Naive thymus-derived CD4-positive, alpha-beta T cell (primary cell): ENCODE results near the gene BAMBI. TPM values are rescaled to one million over a fixed set of nuclear protein-coding genes. Genes with fewer than 3 reads are reported as not detected.
"Not testable (repeated sequence)": the region's sequence is repeated elsewhere in the genome, so short reads cannot be mapped to it uniquely, and the experiment has no call there.

ENCODE experiments used
- ATAC-seq: fragments of 150-1000 bp; cut with Tn5 transposase; 2 replicates; pipeline ENCODE4 v1.10.0; 2021; ENCODE audit warnings: mild to moderate bottlenecking, moderate library complexity
- CTCF ChIA-PET: fragments of 350-600 bp; sonication (Branson Sonifier 250); formaldehyde crosslinking; loops from one replicate; lab custom pipeline; 2021; ENCODE audit warnings: antibody characterized with exemption; lab: Charles Lee
- POLR2A ChIA-PET: fragments of 350-600 bp; sonication (Branson Sonifier 250); formaldehyde crosslinking; loops from one replicate; lab custom pipeline; 2021; ENCODE audit warnings: antibody characterized with exemption, inconsistent platforms; lab: Charles Lee
- DNase-seq, 9 donors: peaks; one replicate each; pipeline versions ENCODE4 v3.0.0 to v3.0.0-alpha.2; 2020 to 2022; ENCODE audit warnings: mixed read lengths in 1 of 9
- H3K27ac ChIP-seq: one replicate; pipeline ENCODE4 v1.7.0; 2013; ENCODE audit warnings: mild to moderate bottlenecking, low read depth, low read length, moderate library complexity
- H3K27me3 ChIP-seq, 2 donors: one replicate each; pipeline ENCODE4 v1.7.0; 2013; ENCODE audit warnings: low read length in 2 of 2, mild to moderate bottlenecking in 2 of 2, moderate library complexity in 2 of 2; ENCODE audit not compliant: control insufficient read depth in 2 of 2, insufficient read depth in 2 of 2
- H3K36me3 ChIP-seq, 3 experiments: 1 replicate in 2 of 3; 2 replicates in 1 of 3; pipeline ENCODE4 v1.7.0; 2013; ENCODE audit warnings: low read length in 3 of 3, mild to moderate bottlenecking in 3 of 3, moderate library complexity in 1 of 3; ENCODE audit not compliant: insufficient read depth in 3 of 3, control insufficient read depth in 2 of 3
- H3K4me1 ChIP-seq, 2 donors: one replicate each; pipeline ENCODE4 v1.7.0; 2013; ENCODE audit warnings: low read length in 2 of 2, mild to moderate bottlenecking in 2 of 2, moderate library complexity in 1 of 2; ENCODE audit not compliant: control insufficient read depth in 2 of 2, insufficient read depth in 2 of 2
- H3K4me3 ChIP-seq: 2 replicates; pipeline ENCODE4 v1.7.0; 2013; ENCODE audit warnings: mild to moderate bottlenecking, low read length
- H3K9me3 ChIP-seq, 3 experiments: 1 replicate in 2 of 3; 2 replicates in 1 of 3; pipeline ENCODE4 v1.7.0; 2013; ENCODE audit warnings: low read length in 3 of 3; ENCODE audit not compliant: control insufficient read depth in 2 of 3
- H3K27ac Mint-ChIP-seq, 9 donors: one replicate each; pipeline ENCODE4 v1.8.0; 2020 to 2022; ENCODE audit warnings: mixed read lengths in 9 of 9, mild to moderate bottlenecking in 8 of 9, moderate library complexity in 5 of 9, inconsistent platforms in 2 of 9
- H3K27me3 Mint-ChIP-seq, 5 donors: one replicate each; pipeline ENCODE4 v1.8.0; 2021 to 2022; ENCODE audit warnings: mixed read lengths in 5 of 5, mild to moderate bottlenecking in 1 of 5
- H3K36me3 Mint-ChIP-seq, 5 donors: one replicate each; pipeline ENCODE4 v1.8.0; 2020 to 2022; ENCODE audit warnings: mixed read lengths in 5 of 5, mild to moderate bottlenecking in 3 of 5, inconsistent platforms in 1 of 5
- H3K4me1 Mint-ChIP-seq, 7 donors: one replicate each; pipeline ENCODE4 v1.8.0; 2020 to 2022; ENCODE audit warnings: mixed read lengths in 7 of 7, mild to moderate bottlenecking in 3 of 7, inconsistent platforms in 1 of 7
- H3K4me3 Mint-ChIP-seq, 10 donors: one replicate each; pipeline ENCODE4 v1.8.0; 2020 to 2022; ENCODE audit warnings: mild to moderate bottlenecking in 10 of 10, mixed read lengths in 10 of 10, moderate library complexity in 6 of 10, inconsistent platforms in 2 of 10
- H3K9me3 Mint-ChIP-seq, 11 donors: one replicate each; pipeline ENCODE4 v1.8.0; 2020 to 2022; ENCODE audit warnings: mixed read lengths in 11 of 11, mild to moderate bottlenecking in 4 of 11, inconsistent platforms in 1 of 11, moderate library complexity in 1 of 11
- intact Hi-C, 2 donors: fragments of 100-400 bp; cut with micrococcal nuclease; formaldehyde crosslinking; loops; one replicate each; pipeline ENCODE4 v1.15.1; 2023
- polyA plus RNA-seq, 2 donors: library from polyadenylated mRNA; unstranded; fragments of 300-500 nt; fragmentation: Illumina TruSeq; gene quantifications; one replicate each; pipeline ENCODE4 v1.2.3, GENCODE V29; 2021
- total RNA-seq, 6 experiments: library from RNA in 5 of 6; stranded (reverse) in 5 of 6; gene quantifications; 1 replicate in 5 of 6; 2 replicates in 1 of 6; pipeline ENCODE4 v1.2.3 and lab custom pipeline; 2021 to 2026

Gene BAMBI
- total and polyA plus RNA-seq, 7 experiments from 2014 or later = 0.12 to 1.6 (median 0.80) TPM; not detected in 3

- Histone ChIP-seq H3K27me3 (no peaks in the 10 kb centered on the region), H3K27ac (no peak overlapping the region), H3K36me3 (no peaks in the 10 kb centered on the region), H3K4me1 (no peaks in the 10 kb centered on the region), H3K4me3 (no peak overlapping the region), H3K9me3 (peaks cover 0 to 3% (median 0%) of the 10 kb centered on the region in 3 experiments)
- Mint-ChIP-seq H3K4me3 (no peak overlapping the region), H3K27me3 (peaks cover 0 to 26% (median 11%) of the 10 kb centered on the region in 5 donors), H3K36me3 (peaks cover 0 to 8% (median 0%) of the 10 kb centered on the region in 5 donors), H3K27ac (no peak overlapping the region), H3K9me3 (peaks cover 0 to 35% (median 8%) of the 10 kb centered on the region in 11 donors), H3K4me1 (no peaks in the 10 kb centered on the region)
- POLR2A ChIA-PET = no interaction called here
- ATAC-seq (no peak), DNase-seq (no peak)
- intact Hi-C loops = no loop called here
- CTCF ChIA-PET = no interaction called here
Measured at GRCh38 chr10:28637346-28637745, 40.0 kb upstream of the BAMBI start.

GRCh38 chr10:28638392-28638791 lies 38.9 kb upstream of the BAMBI start:
- H3K4me1 ChIP-seq = no peaks in the 10 kb centered on the region
- Mint-ChIP-seq H3K4me1 (no peaks in the 10 kb centered on the region), H3K27ac (no peak overlapping the region), H3K9me3 (peaks cover 0 to 35% (median 8%) of the 10 kb centered on the region in 11 donors), H3K4me3 (no peak overlapping the region), H3K27me3 (peaks cover 0 to 20% (median 14%) of the 10 kb centered on the region in 5 donors), H3K36me3 (peaks cover 0 to 8% (median 0%) of the 10 kb centered on the region in 5 donors)
- ATAC-seq (no peak), DNase-seq (no peak)
- no peaks in the 10 kb centered on the region for H3K27me3 ChIP-seq
- no peak overlapping the region for H3K4me3 ChIP-seq
- H3K36me3 ChIP-seq = no peaks in the 10 kb centered on the region
- no peak overlapping the region for H3K27ac ChIP-seq
- intact Hi-C loops = no loop called here
- ChIA-PET POLR2A (no interaction called here), CTCF (interaction anchor here (0.6 kb wide), 1 partner anchor 872 kb away, joined by 3 read pairs; no protein-coding TSS in a partner anchor)
- H3K9me3 ChIP-seq = peaks cover 0 to 3% (median 0%) of the 10 kb centered on the region in 3 experiments

- Mint-ChIP-seq H3K27ac (no peak overlapping the region), H3K36me3 (peaks cover 0 to 8% (median under 1%) of the 10 kb centered on the region in 5 donors), H3K9me3 (peaks cover 0 to 32% (median 8%) of the 10 kb centered on the region in 11 donors), H3K4me3 (no peak overlapping the region), H3K27me3 (peaks cover 0 to 11% (median 2%) of the 10 kb centered on the region in 5 donors), H3K4me1 (no peaks in the 10 kb centered on the region)
- intact Hi-C loops = no loop called here
- POLR2A ChIA-PET = no interaction called here
- Histone ChIP-seq H3K9me3 (peaks cover 0 to 3% (median 0%) of the 10 kb centered on the region in 3 experiments), H3K36me3 (no peaks in the 10 kb centered on the region), H3K4me1 (no peaks in the 10 kb centered on the region), H3K27ac (no peak overlapping the region), H3K27me3 (no peaks in the 10 kb centered on the region), H3K4me3 (no peak overlapping the region)
- no peak for ATAC-seq
- DNase-seq = no peak
- CTCF ChIA-PET = interaction anchor here (1.6 kb wide), 1 partner anchor 23 kb away, joined by 3 read pairs; no protein-coding TSS in a partner anchor
Measured at GRCh38 chr10:28640551-28640950, 36.8 kb upstream of the BAMBI start.

- Histone ChIP-seq H3K4me1 (no peaks in the 10 kb centered on the region), H3K27ac (no peak overlapping the region), H3K36me3 (no peaks in the 10 kb centered on the region), H3K27me3 (no peaks in the 10 kb centered on the region), H3K9me3 (no peaks in the 10 kb centered on the region), H3K4me3 (no peak overlapping the region)
- Mint-ChIP-seq H3K9me3 (peaks cover 0 to 8% (median 0%) of the 10 kb centered on the region in 11 donors), H3K27me3 (peaks cover 0 to 15% (median 3%) of the 10 kb centered on the region in 5 donors), H3K4me3 (no peak overlapping the region), H3K27ac (no peak overlapping the region), H3K4me1 (no peaks in the 10 kb centered on the region), H3K36me3 (peaks cover 0 to 3% (median 0%) of the 10 kb centered on the region in 5 donors)
- no peak for DNase-seq
- intact Hi-C loops = no loop called here
- CTCF ChIA-PET = interaction anchor here (1.0 kb wide), 1 partner anchor 19 kb away, joined by 3 read pairs; no protein-coding TSS in a partner anchor
- POLR2A ChIA-PET = no interaction called here
- ATAC-seq = no peak
Measured at GRCh38 chr10:28644647-28645046, 32.7 kb upstream of the BAMBI start.

GRCh38 chr10:28652106-28652505 lies 25.2 kb upstream of the BAMBI start:
- intact Hi-C loops = no loop called here
- H3K4me1 Mint-ChIP-seq = no peaks in the 10 kb centered on the region
- H3K27me3 Mint-ChIP-seq = peaks cover 0 to 19% (median 7%) of the 10 kb centered on the region in 5 donors

GRCh38 chr10:28652703-28653102 lies 24.6 kb upstream of the BAMBI start:
- H3K27me3 Mint-ChIP-seq = peaks cover 0 to 19% (median 7%) of the 10 kb centered on the region in 5 donors
- H3K9me3 ChIP-seq = no peaks in the 10 kb centered on the region
- no peak overlapping the region for H3K27ac Mint-ChIP-seq
- no peaks in the 10 kb centered on the region for H3K4me1 Mint-ChIP-seq
- H3K36me3 Mint-ChIP-seq = no peaks in the 10 kb centered on the region
- no peaks in the 10 kb centered on the region for H3K4me1 ChIP-seq
- H3K9me3 Mint-ChIP-seq = no peaks in the 10 kb centered on the region
- no peak overlapping the region for H3K27ac ChIP-seq
- intact Hi-C loops = no loop called here
- ATAC-seq (no peak), DNase-seq (no peak)
- no peaks in the 10 kb centered on the region for H3K36me3 ChIP-seq
- CTCF ChIA-PET = no interaction called here
- POLR2A ChIA-PET = no interaction called here
- no peaks in the 10 kb centered on the region for H3K27me3 ChIP-seq
- H3K4me3 Mint-ChIP-seq = no peak overlapping the region
- no peak overlapping the region for H3K4me3 ChIP-seq

More at GRCh38 chr10:28652106-28652505, 25.2 kb upstream of the BAMBI start:
- DNase-seq = no peak
- no peaks in the 10 kb centered on the region for H3K36me3 Mint-ChIP-seq
- H3K36me3 ChIP-seq = no peaks in the 10 kb centered on the region
- no peak overlapping the region for H3K4me3 Mint-ChIP-seq
- no peak overlapping the region for H3K27ac Mint-ChIP-seq
- H3K9me3 Mint-ChIP-seq = no peaks in the 10 kb centered on the region
- ChIA-PET CTCF (no interaction called here), POLR2A (no interaction called here)
- no peaks in the 10 kb centered on the region for H3K27me3 ChIP-seq
- no peak overlapping the region for H3K4me3 ChIP-seq
- H3K4me1 ChIP-seq = no peaks in the 10 kb centered on the region
- no peaks in the 10 kb centered on the region for H3K9me3 ChIP-seq
- ATAC-seq = no peak
- no peak overlapping the region for H3K27ac ChIP-seq

- POLR2A ChIA-PET, H3K27ac Mint-ChIP-seq, CTCF ChIA-PET, H3K27me3 ChIP-seq, DNase-seq, H3K4me1 Mint-ChIP-seq, H3K36me3 Mint-ChIP-seq, intact Hi-C loops, ATAC-seq, H3K9me3 ChIP-seq, H3K4me3 Mint-ChIP-seq, H3K27ac ChIP-seq, H3K36me3 ChIP-seq, H3K4me3 ChIP-seq, H3K4me1 ChIP-seq, H3K9me3 Mint-ChIP-seq: not testable (repeated sequence)
- H3K27me3 Mint-ChIP-seq = peaks cover 0 to 13% (median 7%) of the 10 kb centered on the region in 5 donors
Measured at GRCh38 chr10:28658824-28659223, 18.5 kb upstream of the BAMBI start.
